Panc1 (cell line): ENCODE results near the gene CASD1.

Experiments used
- POLR2AphosphoS5 ChIP-seq: IDR thresholded peaks from 2 replicates; pipeline ENCODE4 v1.6.1; 2012; ENCODE audit warnings: mild to moderate bottlenecking, low read depth, low read length, moderate library complexity
- TF ChIP-seq, protein P1 (sequence below): fragments of 450-650 bp; IDR thresholded peaks from 2 replicates; pipeline ENCODE4 v1.5.1; 2017; ENCODE audit warnings: mild to moderate bottlenecking
- TF ChIP-seq, protein P2 (sequence below), 2 experiments: IDR thresholded peaks; 2 replicates each; pipeline ENCODE4 v1.6.1; 2011 to 2012; ENCODE audit warnings: low read depth in 2 of 2, control low read depth in 1 of 2, low read length in 1 of 2, mild to moderate bottlenecking in 1 of 2, moderate library complexity in 1 of 2; ENCODE audit not compliant: insufficient read depth in 1 of 2

DNA sequence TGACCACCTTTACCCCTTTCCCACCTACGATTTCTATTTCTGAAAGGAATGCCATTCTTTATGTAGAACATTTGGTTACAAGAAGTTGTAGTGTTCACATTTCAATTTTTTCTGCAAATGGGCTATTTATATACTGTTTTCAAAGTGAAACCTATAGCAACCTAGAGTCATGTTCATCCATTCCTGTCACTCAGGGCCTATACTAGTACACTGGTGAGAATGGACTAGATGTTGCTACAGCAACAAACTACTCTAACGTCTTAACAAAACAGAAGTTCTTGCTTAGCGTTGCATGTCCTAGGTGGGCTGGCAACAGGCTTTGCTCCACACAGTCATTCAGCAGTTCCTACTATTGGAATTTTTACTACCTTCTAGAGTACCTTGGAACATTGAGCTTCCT is 16.3 kb downstream of the CASD1 start:
- TF ChIP-seq POLR2AphosphoS5, result no peak
- TF ChIP-seq, protein P1, sequence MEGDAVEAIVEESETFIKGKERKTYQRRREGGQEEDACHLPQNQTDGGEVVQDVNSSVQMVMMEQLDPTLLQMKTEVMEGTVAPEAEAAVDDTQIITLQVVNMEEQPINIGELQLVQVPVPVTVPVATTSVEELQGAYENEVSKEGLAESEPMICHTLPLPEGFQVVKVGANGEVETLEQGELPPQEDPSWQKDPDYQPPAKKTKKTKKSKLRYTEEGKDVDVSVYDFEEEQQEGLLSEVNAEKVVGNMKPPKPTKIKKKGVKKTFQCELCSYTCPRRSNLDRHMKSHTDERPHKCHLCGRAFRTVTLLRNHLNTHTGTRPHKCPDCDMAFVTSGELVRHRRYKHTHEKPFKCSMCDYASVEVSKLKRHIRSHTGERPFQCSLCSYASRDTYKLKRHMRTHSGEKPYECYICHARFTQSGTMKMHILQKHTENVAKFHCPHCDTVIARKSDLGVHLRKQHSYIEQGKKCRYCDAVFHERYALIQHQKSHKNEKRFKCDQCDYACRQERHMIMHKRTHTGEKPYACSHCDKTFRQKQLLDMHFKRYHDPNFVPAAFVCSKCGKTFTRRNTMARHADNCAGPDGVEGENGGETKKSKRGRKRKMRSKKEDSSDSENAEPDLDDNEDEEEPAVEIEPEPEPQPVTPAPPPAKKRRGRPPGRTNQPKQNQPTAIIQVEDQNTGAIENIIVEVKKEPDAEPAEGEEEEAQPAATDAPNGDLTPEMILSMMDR, result no peak
- TF ChIP-seq, protein P2, sequence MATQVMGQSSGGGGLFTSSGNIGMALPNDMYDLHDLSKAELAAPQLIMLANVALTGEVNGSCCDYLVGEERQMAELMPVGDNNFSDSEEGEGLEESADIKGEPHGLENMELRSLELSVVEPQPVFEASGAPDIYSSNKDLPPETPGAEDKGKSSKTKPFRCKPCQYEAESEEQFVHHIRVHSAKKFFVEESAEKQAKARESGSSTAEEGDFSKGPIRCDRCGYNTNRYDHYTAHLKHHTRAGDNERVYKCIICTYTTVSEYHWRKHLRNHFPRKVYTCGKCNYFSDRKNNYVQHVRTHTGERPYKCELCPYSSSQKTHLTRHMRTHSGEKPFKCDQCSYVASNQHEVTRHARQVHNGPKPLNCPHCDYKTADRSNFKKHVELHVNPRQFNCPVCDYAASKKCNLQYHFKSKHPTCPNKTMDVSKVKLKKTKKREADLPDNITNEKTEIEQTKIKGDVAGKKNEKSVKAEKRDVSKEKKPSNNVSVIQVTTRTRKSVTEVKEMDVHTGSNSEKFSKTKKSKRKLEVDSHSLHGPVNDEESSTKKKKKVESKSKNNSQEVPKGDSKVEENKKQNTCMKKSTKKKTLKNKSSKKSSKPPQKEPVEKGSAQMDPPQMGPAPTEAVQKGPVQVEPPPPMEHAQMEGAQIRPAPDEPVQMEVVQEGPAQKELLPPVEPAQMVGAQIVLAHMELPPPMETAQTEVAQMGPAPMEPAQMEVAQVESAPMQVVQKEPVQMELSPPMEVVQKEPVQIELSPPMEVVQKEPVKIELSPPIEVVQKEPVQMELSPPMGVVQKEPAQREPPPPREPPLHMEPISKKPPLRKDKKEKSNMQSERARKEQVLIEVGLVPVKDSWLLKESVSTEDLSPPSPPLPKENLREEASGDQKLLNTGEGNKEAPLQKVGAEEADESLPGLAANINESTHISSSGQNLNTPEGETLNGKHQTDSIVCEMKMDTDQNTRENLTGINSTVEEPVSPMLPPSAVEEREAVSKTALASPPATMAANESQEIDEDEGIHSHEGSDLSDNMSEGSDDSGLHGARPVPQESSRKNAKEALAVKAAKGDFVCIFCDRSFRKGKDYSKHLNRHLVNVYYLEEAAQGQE (IDR thresholded peaks at IDR 0.05; ENCODE audit: insufficient read depth in 1 of 2, low read depth in 2 of 2, low read length in 1 of 2), result no peak
